ENCODE results near the gene NCAPD3.
"Not testable (repeated sequence)": the region's sequence is repeated elsewhere in the genome, so short reads cannot be mapped to it uniquely, and the experiment has no call there.

DNA sequence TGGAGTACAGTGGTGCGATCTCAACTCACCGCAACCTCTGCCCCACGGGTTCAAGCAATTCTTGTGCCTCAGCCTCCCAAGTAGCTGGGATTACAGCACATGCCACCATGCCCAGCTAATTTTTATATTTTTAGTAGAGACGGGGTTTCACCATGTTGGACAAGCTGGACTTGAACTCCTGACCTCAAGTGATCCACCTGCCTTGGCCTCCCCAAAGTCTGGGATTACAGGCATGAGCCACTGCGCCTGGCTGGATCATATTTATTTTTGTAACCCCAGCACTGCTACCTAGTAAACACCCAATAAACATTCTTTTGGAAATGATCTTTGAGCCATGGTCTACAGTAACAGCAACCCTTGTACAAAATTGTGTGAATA, 31.4 kb upstream of the NCAPD3 start:
- TF ChIP-seq, protein P1, sequence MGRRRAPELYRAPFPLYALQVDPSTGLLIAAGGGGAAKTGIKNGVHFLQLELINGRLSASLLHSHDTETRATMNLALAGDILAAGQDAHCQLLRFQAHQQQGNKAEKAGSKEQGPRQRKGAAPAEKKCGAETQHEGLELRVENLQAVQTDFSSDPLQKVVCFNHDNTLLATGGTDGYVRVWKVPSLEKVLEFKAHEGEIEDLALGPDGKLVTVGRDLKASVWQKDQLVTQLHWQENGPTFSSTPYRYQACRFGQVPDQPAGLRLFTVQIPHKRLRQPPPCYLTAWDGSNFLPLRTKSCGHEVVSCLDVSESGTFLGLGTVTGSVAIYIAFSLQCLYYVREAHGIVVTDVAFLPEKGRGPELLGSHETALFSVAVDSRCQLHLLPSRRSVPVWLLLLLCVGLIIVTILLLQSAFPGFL (CRISPR knock-in tag; IDR thresholded peaks at IDR 0.05; ENCODE audit: borderline replicate concordance) = not testable (repeated sequence)
- not testable (repeated sequence) for TF ChIP-seq NFYB (CRISPR knock-in tag; conservative IDR thresholded peaks at IDR 0.05; ENCODE audit: low read depth); SP1 (CRISPR knock-in tag; conservative IDR thresholded peaks at IDR 0.05); FOXP1 (CRISPR knock-in tag; IDR thresholded peaks at IDR 0.05; ENCODE audit: borderline replicate concordance); ZNF317 (CRISPR knock-in tag; IDR thresholded peaks at IDR 0.05; ENCODE audit: borderline replicate concordance, low read depth)
- TF ChIP-seq, protein P2, sequence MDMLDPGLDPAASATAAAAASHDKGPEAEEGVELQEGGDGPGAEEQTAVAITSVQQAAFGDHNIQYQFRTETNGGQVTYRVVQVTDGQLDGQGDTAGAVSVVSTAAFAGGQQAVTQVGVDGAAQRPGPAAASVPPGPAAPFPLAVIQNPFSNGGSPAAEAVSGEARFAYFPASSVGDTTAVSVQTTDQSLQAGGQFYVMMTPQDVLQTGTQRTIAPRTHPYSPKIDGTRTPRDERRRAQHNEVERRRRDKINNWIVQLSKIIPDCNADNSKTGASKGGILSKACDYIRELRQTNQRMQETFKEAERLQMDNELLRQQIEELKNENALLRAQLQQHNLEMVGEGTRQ (CRISPR knock-in tag; IDR thresholded peaks at IDR 0.05) = not testable (repeated sequence)
- TF ChIP-seq, protein P3, sequence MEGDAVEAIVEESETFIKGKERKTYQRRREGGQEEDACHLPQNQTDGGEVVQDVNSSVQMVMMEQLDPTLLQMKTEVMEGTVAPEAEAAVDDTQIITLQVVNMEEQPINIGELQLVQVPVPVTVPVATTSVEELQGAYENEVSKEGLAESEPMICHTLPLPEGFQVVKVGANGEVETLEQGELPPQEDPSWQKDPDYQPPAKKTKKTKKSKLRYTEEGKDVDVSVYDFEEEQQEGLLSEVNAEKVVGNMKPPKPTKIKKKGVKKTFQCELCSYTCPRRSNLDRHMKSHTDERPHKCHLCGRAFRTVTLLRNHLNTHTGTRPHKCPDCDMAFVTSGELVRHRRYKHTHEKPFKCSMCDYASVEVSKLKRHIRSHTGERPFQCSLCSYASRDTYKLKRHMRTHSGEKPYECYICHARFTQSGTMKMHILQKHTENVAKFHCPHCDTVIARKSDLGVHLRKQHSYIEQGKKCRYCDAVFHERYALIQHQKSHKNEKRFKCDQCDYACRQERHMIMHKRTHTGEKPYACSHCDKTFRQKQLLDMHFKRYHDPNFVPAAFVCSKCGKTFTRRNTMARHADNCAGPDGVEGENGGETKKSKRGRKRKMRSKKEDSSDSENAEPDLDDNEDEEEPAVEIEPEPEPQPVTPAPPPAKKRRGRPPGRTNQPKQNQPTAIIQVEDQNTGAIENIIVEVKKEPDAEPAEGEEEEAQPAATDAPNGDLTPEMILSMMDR (IDR thresholded peaks at IDR 0.05) = not testable (repeated sequence)
- TF ChIP-seq, protein P4, sequence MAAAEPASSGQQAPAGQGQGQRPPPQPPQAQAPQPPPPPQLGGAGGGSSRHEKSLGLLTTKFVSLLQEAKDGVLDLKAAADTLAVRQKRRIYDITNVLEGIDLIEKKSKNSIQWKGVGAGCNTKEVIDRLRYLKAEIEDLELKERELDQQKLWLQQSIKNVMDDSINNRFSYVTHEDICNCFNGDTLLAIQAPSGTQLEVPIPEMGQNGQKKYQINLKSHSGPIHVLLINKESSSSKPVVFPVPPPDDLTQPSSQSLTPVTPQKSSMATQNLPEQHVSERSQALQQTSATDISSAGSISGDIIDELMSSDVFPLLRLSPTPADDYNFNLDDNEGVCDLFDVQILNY (CRISPR knock-in tag; IDR thresholded peaks at IDR 0.05) = not testable (repeated sequence)
- TF ChIP-seq, protein P5, sequence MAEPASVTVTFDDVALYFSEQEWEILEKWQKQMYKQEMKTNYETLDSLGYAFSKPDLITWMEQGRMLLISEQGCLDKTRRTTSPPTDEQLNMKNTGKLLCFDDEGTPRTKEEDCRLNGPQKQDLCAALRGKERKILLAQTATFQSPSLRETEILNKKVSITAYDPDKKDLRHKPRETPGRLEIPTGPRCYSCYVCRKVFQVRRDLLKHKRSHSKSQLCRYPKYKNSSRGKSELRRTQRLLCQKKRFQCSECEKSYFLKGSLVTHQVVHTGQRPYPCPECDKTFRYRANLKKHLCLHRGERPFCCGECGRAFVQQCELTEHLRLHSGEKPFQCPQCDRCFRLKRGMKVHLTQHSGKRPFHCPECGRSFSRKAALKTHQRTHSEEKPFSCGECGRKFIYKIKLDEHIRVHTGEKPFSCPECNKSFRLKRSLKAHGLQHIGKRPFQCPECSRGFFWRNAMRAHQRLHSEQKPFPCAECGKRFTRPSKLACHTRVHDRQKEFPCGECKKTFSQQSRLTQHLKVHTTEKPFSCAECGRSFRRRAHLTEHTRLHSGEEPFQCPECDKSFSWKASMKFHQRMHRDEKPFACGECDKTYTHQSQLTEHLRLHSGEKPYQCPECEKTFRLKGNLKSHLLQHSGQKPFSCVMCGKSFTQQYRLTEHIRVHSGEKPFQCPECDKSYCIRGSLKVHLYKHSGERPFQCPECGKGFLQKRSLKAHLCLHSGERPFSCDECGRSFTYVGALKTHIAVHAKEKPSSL (CRISPR knock-in tag; conservative IDR thresholded peaks at IDR 0.05) = not testable (repeated sequence)
